HPDE6-E6E7 (cell line): ENCODE results near the gene RIT2.
"Not testable (repeated sequence)": the region's sequence is repeated elsewhere in the genome, so short reads cannot be mapped to it uniquely, and the experiment has no call there.

Experiments used
- DNase-seq: peaks from one replicate; pipeline ENCODE4 v3.0.0; 2011; ENCODE audit warnings: missing footprints; ENCODE audit errors: extremely low spot score

The RIT2 gene

DNA sequence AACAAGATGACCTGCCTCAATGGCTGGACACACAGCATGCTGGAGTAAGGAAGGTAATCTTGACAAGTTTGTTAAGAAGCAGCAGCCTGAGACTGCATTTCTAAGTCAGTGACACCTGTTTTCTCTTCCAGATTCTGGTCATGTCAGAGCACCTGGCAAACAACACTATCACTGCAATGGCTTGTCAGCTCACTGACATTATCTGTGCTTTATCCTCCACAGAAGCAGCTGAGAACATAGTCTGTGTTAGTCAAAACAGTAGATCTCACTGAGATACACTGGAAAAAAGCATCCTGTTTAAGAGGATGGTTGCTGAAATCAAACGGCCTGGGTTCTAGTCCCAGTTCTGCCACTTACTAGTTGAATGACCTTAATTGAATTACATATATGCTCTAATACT is 355.2 kb downstream of the RIT2 start:
- no peak for DNase-seq

DNA sequence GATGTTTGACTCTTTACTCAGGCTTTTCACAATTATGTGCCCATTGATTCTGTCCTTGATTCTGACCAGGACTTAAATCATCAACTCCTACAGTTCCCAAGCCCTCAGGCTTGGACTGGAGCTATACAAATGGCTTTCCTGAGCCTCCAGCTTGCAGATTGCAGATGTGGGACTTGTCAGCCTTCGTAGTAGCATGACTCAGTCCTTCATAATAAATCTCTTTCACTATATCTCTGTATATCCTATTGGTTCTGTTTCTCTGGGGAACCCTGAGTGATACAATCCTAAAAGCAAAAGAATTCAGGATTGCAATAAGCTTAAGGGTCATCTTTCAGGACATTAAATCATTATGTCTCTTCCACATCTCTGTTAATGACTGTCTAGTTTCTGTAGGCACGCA is 356.6 kb downstream of the RIT2 start:
- DNase-seq, result no peak

DNA sequence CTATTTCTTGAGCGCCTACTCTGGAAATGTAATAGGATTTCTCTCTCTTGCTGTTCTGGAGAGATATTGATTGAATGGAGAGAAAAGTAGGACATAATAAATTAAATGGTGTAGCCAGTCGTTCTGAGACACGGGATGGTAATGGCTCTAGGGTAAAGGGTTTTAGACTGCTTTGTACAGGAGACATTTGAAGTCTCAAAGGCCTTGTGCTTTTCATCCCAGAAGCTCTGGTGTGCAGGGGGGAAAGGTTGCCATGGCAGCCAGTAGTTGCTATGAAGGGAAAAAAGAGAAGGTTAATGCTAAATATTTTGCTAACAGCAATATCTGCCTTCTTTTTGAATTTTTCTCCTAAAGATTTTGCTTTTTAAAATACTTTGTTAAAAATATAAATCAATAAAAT is 359.3 kb downstream of the RIT2 start:
- no peak for DNase-seq

GRCh38 chr18:42752916-42753315 is 362.6 kb downstream of the RIT2 start:
- DNase-seq, result no peak

GRCh38 chr18:42746794-42747193 is 368.7 kb downstream of the RIT2 start:
- no peak for DNase-seq

- no peak for DNase-seq
These were observed 369.6 kb downstream of the RIT2 start for GRCh38 chr18:42745931-42746330.

GRCh38 chr18:42745171-42745570 is 370.3 kb downstream of the RIT2 start:
- DNase-seq, result no peak

- DNase-seq, result no peak
These were observed 371.9 kb downstream of the RIT2 start for GRCh38 chr18:42743373-42744138.

GRCh38 chr18:42742969-42743368 is 372.5 kb downstream of the RIT2 start:
- no peak for DNase-seq

GRCh38 chr18:42742474-42742873 is 373.0 kb downstream of the RIT2 start:
- no peak for DNase-seq

- not testable (repeated sequence) for DNase-seq
These were observed 373.6 kb downstream of the RIT2 start for GRCh38 chr18:42741805-42742347.

DNA sequence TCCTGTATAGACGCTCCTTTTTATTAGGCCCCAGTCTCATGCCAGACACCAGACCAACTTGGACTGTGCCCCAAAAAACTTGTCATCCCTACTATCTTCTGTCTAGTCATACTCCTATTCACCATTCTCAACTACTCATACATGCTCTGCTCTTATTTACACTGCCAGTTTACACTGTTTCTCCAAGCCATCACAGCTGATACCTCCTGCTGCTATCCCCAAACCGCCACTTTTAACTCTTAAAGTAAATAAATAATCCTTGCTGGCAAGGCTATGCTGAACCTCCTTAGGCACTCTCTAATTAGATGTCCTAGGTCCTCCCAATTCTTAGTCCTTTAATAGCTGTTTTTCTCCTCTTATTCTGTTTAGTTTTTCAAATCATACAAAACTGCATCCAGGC is 374.2 kb downstream of the RIT2 start:
- not testable (repeated sequence) for DNase-seq

DNA sequence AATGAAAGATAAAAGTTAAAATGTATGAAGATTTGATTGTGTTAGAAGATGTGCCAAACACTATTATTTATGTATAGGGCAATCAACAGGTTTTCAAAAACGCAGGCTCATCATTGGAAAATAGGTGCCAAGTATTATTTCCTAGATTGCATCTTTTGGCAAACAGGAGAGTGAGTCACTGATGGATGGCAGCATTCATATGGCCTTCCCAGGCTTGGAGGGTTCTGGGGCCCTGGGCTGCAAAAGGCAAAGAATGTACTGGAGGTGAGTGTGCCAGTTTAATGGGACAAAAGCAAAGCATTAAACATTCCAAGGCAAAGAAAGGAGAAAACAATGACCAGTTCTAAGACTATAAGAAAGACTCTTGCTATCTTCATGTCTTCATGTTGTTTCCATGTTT is 379.4 kb downstream of the RIT2 start:
- DNase-seq, result no peak

- no peak for DNase-seq
These were observed 381.0 kb downstream of the RIT2 start for GRCh38 chr18:42734520-42734919.

DNA sequence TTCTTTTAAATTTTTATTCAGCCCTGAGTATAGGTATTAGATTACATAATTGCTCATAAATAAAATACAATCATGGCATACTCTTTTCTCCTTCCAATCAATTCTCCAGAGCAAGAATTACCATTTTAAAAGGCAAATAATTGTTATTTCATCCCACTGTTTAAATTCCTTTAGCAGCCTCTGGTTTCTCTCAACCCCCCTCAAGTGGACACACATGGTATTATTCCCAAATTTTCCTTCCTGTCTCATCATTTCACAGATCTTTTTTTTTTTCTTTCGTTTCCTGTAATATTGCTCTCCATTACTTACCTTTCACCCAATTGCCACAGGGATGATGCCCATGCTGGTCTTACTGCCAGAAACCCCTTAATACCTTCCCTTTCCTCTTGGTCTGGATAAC is 385.2 kb downstream of the RIT2 start:
- DNase-seq, result no peak

DNA sequence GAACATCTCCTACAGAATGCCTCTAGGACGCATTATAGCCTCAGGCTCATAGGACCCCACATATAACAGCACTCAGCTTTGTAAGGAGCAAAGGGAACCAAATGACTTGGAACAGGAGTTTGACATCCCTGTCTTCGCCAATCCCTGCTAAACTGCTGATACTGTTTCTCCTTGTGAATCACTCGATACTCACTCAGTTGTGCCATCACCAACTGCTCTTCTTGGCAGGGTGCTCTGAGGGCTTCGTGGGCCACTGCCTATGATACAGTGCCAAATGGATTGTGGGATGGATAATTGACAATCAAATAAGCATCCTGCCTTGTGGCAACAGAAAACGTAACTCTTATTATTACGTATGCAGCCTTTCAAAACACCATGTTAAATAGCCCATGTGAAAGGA is 396.3 kb downstream of the RIT2 start:
- no peak for DNase-seq

- no peak for DNase-seq
These were observed 403.4 kb downstream of the RIT2 start for GRCh38 chr18:42712065-42712464.

GRCh38 chr18:42707080-42707479 is 408.4 kb downstream of the RIT2 start:
- no peak for DNase-seq

DNA sequence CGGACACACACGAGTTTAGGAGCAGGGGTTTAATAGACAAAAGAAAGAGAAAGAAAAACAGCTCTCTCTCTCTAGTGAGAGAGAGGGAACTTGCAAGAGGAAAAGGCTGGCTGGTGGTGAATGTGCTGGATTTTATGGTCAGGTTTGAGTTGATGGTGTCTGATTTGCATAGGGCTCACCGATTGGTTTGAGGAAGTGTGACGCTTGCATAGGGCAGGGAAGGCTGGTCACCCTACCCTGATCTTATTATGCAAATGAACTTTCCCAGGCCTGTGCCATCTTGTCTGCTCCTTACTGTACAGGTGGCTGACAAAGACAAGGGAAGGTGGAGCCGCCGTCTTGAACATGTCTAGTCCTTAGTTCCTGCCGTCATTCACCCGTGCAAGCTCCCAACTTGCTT is 408.9 kb downstream of the RIT2 start:
- no peak for DNase-seq

DNA sequence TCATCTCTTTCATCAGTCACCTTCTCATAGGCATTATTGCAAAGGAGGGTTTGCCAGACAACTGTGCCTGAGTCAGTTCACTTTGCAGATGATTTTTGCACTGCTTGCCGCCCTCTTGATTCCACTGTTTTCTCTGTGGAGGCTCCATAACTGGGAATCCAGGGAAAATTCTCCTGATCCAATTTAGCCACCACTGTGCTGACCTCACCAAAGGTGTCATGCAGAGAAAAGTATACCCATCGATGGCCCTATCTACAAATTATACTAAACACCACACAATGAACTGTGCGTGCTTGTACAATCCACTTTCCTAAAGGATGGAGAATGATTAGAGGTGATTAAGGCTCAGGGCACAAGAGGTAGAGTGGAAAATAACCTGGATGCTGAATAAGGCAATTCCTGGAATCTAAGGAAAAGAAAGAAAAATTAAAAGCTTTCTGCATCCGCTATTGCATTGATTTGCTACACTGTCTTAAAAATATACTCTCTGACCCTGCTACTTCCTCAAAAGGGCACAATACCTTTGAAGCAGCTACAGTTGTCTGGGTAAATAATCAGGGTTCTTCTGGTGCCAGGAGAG is 409.4 kb downstream of the RIT2 start:
- no peak for DNase-seq
